Umbilical cord (tissue), 2 donors: ENCODE results near the gene USP25. TPM values are rescaled to one million over a fixed set of nuclear protein-coding genes. Genes with fewer than 3 reads are reported as not detected.
A peak's percentile ranks its signal among the peaks of the same experiment; 100 is the strongest.

Experiments used
- DNase-seq: peaks from one replicate; pipeline ENCODE4 v3.0.0-alpha.2; 2015; ENCODE audit warnings: low spot score
- total RNA-seq: library from RNA; depleted of rRNA; stranded (reverse); fragments of >200 nt; gene quantifications from one replicate; pipeline ENCODE4 v1.2.3, GENCODE V29; 2014; ENCODE audit warnings: low replicate concordance; ENCODE audit not compliant: insufficient read depth

USP25 gene
- total RNA-seq, 1 donor from 2014 or later: 96.3 TPM

DNA sequence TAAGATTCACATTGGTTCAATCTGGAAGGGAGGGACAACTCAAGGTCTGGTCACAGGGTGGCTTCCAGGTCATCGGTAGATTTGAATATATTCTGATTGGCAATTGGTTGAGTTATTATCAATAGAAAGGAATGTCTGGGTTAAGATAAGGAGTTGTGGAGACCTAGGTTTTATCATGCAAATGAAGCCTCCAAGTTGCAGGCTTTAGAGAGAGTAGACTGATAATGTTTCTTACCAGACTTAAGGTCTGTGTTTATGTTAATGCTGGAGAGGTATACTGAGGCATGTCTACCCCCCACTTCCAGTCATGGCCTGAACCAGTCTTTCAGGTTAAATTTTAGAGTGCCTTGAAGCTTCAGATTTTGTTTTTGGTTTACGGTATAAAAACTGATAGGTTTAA lies 29.7 kb downstream of the USP25 start:
- no peak for DNase-seq

DNA sequence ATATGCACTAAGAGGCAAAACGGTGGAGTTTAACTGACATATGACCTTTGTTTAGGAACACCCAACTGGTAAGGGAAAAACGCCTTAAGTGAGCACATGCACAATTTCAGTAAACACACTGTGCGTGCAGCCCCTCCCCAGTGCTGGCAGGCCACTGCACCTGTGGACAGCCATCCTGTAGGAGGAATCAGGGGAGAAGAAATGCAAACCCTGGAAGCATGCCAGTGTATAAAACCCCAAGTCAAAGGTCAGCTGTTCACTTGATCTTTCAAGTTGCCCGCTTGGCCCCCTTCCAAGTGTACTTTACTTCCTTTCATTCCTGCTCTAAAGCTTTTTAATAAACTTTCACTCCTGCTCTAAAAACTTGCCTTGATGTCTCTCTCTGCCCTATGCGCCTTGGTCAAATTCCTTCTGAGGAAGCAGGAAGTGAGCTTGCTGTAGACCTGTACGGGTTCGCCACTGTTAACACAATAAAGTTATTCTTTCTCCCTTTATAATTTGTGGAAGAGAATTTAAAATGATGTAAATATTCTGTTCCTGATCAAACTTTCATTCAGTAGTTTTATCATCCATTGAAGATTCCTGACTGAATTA lies 31.8 kb downstream of the USP25 start:
- DNase-seq: no peak

- no peak for DNase-seq
These were observed 33.6 kb downstream of the USP25 start for GRCh38 chr21:15763359-15763758.

GRCh38 chr21:15764878-15765277 lies 35.1 kb downstream of the USP25 start:
- DNase-seq: no peak

DNA sequence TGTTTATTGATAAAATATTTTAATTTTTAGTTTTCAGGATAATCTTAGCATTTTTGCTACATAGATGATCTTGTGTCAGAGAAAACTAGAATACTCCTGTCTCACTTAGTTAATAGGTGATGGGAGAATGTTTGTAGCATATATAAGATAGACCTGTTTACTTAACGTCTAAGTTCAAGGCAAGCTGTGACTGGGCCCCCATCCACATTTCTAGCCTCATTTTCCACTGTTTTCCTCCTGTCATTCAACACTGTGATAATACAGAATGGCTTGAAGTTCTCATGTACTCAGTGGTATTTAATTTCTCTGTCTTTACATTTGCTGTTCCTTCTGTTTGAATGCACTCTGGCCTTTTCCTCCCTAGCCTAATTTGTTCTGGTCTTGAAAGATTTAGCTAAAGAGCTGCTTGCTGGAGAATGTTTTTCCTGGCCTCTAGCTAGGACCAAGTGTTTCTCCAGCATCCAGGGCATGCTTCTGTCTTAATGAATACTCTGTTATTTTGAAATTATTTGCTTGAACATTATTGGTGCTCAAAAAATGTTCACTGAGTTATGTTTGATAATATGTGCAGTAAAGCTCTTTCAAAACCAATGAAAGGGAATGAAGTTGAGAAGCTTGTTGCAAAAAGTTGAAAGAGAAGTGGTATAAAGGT lies 37.3 kb downstream of the USP25 start:
- no peak for DNase-seq

DNA sequence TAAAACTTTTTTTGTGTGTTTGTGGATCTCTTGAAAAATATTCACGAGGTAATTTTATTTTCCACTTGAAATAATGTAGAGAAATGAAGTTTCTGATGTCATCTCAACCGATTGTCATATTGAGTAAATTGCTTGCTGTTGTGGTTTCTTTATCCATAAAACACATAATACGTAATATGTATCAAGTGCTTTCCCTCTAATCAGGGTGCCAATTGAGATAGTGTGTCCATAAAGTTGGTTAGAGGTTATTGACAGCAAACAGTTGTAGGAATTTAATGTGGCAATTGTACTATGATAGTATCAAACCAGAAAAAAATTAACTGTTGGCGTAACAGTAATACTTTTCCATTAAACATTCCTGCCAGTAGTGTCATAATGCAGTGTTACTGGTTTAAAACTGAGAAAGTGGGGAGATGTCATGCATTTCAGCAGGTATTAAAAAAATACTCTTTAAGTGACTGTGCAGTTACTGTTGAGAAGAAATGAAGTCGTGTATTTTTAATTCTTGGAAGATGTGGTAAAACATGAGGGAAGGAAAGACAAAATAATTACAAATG lies 38.3 kb downstream of the USP25 start:
- DNase-seq: no peak

DNA sequence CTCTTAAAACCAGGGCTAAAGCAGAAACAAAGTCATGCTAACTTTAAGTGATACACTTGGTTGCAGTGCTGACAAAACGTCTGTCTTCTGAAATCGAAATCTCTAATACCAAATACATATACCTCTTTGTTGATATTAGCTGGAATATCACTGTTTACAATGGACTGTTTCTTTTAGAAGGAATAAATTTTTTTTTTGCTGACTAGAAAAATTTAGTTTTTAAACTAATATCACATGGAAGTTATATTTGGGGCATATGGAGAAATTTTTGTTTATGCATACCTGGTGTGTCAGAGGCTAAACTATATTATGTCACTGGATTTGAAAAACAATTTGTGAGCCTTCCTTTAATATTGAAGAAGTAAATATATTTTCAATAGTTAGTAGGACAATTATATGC lies 39.1 kb downstream of the USP25 start:
- DNase-seq: no peak

DNA sequence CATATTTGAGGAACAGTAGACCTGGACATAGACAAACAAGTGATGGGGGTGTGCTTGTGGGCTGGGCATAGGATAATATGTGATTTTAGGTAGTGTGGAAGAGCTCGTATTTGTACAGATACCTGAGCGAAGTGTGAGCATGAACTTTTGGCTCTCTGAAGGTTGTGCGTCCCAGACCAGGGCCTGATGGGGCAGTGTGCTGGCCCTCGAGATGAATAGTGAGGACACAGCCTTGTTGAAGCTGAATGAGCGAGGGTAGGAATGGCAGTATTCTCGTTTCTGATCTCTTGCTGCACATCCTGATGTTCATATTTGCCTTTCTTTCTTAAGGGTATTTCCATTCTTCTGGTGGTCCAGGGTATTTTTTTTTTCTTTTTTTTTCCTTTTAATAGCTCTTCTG lies 41.5 kb downstream of the USP25 start:
- no peak for DNase-seq

- no peak for DNase-seq
These were observed 42.9 kb downstream of the USP25 start for GRCh38 chr21:15772654-15773053.

DNA sequence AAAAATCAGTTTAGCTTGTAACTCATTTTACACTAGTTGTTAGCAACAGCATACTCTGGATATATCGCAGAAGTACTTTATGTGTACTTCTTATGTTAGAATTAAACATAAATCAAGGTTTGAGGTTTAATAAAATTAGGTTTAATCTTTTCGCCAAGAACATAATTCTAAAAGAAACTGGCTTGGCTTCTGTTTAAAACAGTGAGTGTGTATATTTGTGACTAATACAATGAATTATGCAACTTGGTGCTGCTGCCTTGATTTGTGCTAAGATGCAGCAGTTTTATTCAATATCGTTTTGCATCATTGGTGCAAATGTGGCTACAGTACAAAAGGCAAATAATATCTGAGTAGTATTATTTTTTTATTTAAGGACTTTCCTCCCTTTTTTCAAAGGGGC lies 44.8 kb downstream of the USP25 start:
- no peak for DNase-seq

DNA sequence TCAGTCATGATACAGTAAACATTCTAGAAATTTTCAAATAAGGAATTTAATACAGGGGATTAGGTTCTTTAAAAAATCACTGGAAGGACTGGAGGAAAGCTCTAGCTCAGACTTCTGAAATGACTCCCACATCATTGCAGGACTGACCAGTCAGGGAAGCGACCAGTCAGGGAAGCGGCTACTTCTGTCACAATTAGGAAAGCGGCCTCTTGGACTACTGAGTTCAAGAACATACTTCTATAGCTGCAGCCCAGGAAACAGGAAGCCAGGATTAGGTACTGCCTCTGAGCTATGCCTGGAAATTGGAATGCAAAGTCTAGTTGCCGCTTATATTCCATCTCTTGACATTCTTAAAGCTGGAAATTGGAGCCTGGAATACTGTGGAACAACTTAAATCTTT lies 45.5 kb downstream of the USP25 start:
- DNase-seq: no peak

DNA sequence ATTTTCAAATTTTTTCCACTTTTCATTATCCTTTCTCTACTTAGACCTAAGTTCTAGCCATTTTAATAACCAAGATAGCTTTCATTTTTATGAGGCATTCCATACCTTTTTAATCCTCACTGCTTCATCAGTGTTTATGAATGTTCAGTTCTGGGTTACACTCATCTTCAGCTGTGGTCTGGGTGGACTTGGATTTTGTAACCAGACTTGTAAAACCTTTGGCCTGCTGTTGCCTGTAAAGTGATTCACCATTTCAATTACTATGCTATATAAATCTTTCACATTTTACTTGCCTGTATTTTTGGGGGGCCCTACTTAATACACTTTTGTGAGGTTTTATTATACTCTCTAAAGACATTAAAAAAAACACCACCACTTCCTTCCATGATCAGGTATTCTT lies 46.2 kb downstream of the USP25 start:
- DNase-seq: no peak

DNA sequence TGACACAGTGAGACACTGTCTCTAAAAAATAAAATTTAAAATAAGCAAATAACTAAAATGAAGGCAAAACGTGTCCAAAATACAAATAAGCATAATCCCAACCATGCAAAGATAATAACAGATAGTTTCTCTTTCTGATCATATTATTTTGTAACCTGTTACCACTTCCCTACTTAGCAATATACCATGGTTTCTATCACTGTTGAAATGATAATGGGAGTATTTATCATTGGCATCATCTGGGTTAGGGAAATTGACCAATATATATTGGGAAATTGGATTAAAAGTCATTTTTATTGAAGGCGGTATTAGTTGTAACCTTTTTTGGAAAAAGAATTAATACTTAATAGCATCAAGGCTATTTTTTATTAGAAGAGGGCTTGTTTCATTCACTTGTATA lies 47.0 kb downstream of the USP25 start:
- no peak for DNase-seq

GRCh38 chr21:15781986-15782385 lies 52.2 kb downstream of the USP25 start:
- DNase-seq: no peak

DNA sequence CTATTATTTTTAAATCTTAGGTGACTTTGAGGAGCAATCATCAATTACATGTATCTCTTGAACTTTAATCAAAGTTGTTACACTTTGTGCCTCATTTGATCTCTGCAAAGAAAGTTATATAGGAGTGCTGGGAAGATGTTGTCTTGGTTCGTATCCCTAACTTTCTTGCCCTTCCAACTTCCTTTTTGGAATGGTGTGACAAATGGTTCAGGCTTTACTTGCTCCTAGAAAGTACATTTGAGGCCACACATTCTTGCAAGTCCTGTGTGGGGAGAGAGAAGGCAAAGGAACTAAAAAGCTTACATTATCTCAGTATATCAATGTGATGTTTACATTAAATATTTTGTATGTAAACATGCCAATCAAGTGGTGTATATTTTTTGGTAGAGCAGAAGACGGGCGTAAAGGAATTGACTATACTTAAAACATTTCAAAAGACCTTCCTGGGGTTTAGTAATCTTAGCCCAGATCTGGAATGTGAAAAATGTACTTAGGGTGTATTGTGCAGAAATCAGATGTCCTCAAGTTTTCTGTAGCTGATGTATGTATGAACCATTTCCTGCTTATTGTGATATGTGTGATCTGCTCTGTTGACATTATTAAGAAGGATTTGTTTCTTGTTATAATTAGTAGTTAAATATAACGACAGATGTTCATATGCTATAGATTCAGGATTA lies 59.2 kb downstream of the USP25 start:
- DNase-seq: peak; percentile 47

DNA sequence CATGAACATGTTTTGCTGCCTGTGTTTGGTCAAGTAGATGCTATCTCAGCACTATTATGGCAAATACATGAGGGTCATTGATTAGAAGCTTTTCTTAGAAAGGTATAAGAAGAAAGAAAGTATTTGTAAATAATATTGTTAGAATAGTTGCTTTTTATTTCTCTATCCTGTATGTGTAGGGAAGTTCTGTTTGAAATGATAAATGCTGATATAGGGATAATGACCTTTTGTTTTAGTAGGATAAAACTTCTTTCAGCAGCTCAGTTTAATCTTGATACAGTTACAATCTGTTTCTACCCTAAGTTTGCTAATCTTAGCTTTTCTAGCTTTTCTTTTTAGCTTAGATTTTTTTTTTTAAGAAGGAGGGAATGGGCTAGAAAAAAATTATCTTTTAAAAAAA lies 63.3 kb downstream of the USP25 start:
- DNase-seq: no peak

DNA sequence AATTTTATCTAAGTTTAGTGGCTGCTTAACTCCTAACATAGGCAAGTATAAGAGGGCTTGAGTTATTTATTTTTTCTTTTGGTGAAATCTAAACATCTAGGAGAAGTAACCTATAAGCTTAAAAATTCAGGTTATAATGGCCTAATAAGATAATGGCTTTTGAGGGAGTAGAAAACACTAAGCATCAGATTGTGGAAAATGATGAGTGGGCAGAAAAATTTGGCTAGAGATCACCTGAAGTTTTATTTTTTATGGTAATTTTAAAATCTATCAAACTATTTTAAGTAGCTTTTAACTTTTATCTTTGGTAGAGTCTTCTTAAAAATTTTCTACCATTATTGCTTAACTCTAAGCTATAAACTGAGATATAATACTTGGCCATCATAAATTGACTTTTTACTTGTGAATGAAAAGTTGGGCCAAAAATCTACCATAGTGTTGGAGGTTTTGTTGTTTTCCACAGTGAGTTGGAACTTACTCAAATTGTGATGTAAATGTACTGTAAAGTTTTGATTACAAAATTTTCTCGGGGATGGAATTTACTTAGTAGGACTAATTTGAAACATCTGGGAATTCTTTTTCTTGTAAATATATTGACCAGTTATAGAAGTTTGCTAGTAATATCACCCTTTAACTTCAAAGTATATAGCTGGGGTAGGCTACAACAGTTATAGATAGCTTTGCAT lies 63.9 kb downstream of the USP25 start:
- no peak for DNase-seq

- DNase-seq: no peak
These were observed 64.6 kb downstream of the USP25 start for GRCh38 chr21:15794277-15794912.

DNA sequence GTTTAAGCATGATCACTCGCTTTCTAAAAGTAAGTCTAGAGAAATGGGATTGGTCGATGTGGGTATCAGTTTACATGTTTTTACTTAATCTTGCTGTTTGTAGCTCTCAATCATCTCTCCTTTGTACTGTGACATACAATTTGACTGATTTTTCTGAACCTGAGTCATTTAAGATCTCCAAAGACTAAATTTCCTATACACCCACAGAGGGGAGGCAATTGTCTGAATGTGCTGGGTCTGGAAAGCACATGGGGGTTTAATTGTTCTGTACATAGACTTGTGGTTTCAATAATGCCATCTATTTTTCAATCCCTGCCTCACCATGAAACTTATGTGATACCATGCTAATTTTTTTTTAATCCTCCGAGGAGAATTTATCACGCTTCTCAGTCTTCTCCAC lies 65.8 kb downstream of the USP25 start:
- DNase-seq: no peak

GRCh38 chr21:15797577-15798363 lies 68.0 kb downstream of the USP25 start:
- no peak for DNase-seq

GRCh38 chr21:15801352-15801863 lies 71.6 kb downstream of the USP25 start:
- DNase-seq: no peak
